Measurements from ENCODE around the gene GNPNAT1. TPM values are rescaled to one million over a fixed set of nuclear protein-coding genes. Genes with fewer than 3 reads are reported as not detected.

The GNPNAT1 gene
- total and polyA plus RNA-seq, 2 donors (not counting 1 experiment from before 2014, with no cell fraction given) = 2.1 to 7.8 TPM

DNA sequence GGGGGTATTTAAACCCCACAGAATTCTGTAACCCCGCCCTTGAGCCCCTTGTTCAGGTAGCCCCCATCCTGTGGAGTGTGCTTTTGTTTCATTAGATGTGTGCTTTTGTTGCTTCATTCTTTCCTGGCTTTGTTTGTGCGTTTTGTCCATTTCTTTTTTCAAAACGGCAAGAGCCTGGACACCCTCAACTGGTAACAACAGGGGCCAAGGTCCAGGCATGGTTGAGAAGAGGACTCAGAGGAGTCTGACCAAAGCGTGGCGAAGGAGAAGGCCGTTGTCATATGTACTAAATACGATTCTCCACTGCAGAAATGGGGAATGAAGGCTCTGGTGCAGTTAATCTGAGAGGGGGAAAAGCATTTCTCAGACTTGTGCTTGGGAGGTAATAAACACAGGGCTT is 46.0 kb upstream of the GNPNAT1 start:
- Histone ChIP-seq H3K4me3 (ENCODE audit: control extremely low read depth in 1 of 5, extremely low read depth in 1 of 5, insufficient read depth in 1 of 5, low read depth in 2 of 5, low read length in 4 of 5) (no peak overlapping the region), H3K4me1 (ENCODE audit: control insufficient read depth in 2 of 2, insufficient read depth in 2 of 2, low read length in 2 of 2) (no peaks in the 10 kb centered on the region), H3K9me3 (ENCODE audit: control extremely low read depth in 1 of 3, control insufficient read depth in 2 of 3, insufficient read depth in 1 of 3, low read length in 2 of 3) (no peaks in the 10 kb centered on the region), H3K27me3 (replicated peaks in 1 of 4; ENCODE audit: control extremely low read depth in 1 of 4, control insufficient read depth in 3 of 4, insufficient read depth in 4 of 4, low read length in 3 of 4) (no peaks in the 10 kb centered on the region), H3K4me2 (replicated peaks; ENCODE audit: low read depth, low read length, poor library complexity, severe bottlenecking) (no peak overlapping the region), H3K79me2 (ENCODE audit: control insufficient read depth, insufficient read depth, low read length) (no peaks in the 10 kb centered on the region), H3K27ac (ENCODE audit: low read length in 2 of 2) (no peak overlapping the region), H4K20me1 (ENCODE audit: control insufficient read depth, insufficient read depth, low read length, poor library complexity, severe bottlenecking) (no peaks in the 10 kb centered on the region), H3K36me3 (replicated peaks in 1 of 2; ENCODE audit: control extremely low read depth in 1 of 2, control insufficient read depth in 1 of 2, extremely low read depth in 1 of 2, insufficient read depth in 2 of 2, low read length in 1 of 2) (no peaks in the 10 kb centered on the region), H2AFZ (ENCODE audit: insufficient read depth, low read depth, low read length, poor library complexity, severe bottlenecking) (no peak overlapping the region), H3K9ac (ENCODE audit: low read length) (no peak overlapping the region)
- TF ChIP-seq CTCF (IDR thresholded peaks at IDR 0.05) (no peak), EZH2 (IDR thresholded peaks at IDR 0.05; ENCODE audit: borderline replicate concordance, insufficient read depth, low read depth, low read length, poor library complexity, severe bottlenecking) (no peak)
- H3K4me1 Mint-ChIP-seq = peaks cover 3% of the 10 kb centered on the region
- 95% methylated on average over 5 of the region's 7 CpGs for WGBS (ENCODE audit: insufficient coverage)
- no peak for ATAC-seq (ENCODE audit: low read depth)
- POLR2A ChIA-PET = no interaction called here
- CTCF ChIA-PET = interaction anchor here (1.2 kb wide), 1 partner anchor 11 kb away, joined by 3 read pairs; no protein-coding TSS in a partner anchor
- intact Hi-C loops (cut with micrococcal nuclease) = no loop called here
- H3K27me3 Mint-ChIP-seq = peaks cover 2% of the 10 kb centered on the region
- no peak overlapping the region for H3K27ac Mint-ChIP-seq
- no peak overlapping the region for H3K4me3 Mint-ChIP-seq
- H3K9me3 Mint-ChIP-seq (ENCODE audit: insufficient read depth) = no peaks in the 10 kb centered on the region
- DNase-seq = no peak

GRCh38 chr14:52836063-52836462 is 44.7 kb upstream of the GNPNAT1 start:
- Histone ChIP-seq H3K9me3 (ENCODE audit: control extremely low read depth in 1 of 3, control insufficient read depth in 2 of 3, insufficient read depth in 1 of 3, low read length in 2 of 3) (no peaks in the 10 kb centered on the region), H3K27me3 (replicated peaks in 1 of 4; ENCODE audit: control extremely low read depth in 1 of 4, control insufficient read depth in 3 of 4, insufficient read depth in 4 of 4, low read length in 3 of 4) (no peaks in the 10 kb centered on the region), H3K27ac (ENCODE audit: low read length in 2 of 2) (no peak overlapping the region), H3K4me1 (ENCODE audit: control insufficient read depth in 2 of 2, insufficient read depth in 2 of 2, low read length in 2 of 2) (no peaks in the 10 kb centered on the region), H3K9ac (ENCODE audit: low read length) (no peak overlapping the region), H3K79me2 (ENCODE audit: control insufficient read depth, insufficient read depth, low read length) (no peaks in the 10 kb centered on the region), H3K4me2 (replicated peaks; ENCODE audit: low read depth, low read length, poor library complexity, severe bottlenecking) (no peak overlapping the region), H3K4me3 (ENCODE audit: control extremely low read depth in 1 of 5, extremely low read depth in 1 of 5, insufficient read depth in 1 of 5, low read depth in 2 of 5, low read length in 4 of 5) (no peak overlapping the region), H2AFZ (ENCODE audit: insufficient read depth, low read depth, low read length, poor library complexity, severe bottlenecking) (no peak overlapping the region), H3K36me3 (replicated peaks in 1 of 2; ENCODE audit: control extremely low read depth in 1 of 2, control insufficient read depth in 1 of 2, extremely low read depth in 1 of 2, insufficient read depth in 2 of 2, low read length in 1 of 2) (no peaks in the 10 kb centered on the region), H4K20me1 (ENCODE audit: control insufficient read depth, insufficient read depth, low read length, poor library complexity, severe bottlenecking) (no peaks in the 10 kb centered on the region)
- Mint-ChIP-seq H3K27me3 (peaks cover 5% of the 10 kb centered on the region), H3K4me3 (no peak overlapping the region), H3K9me3 (ENCODE audit: insufficient read depth) (no peaks in the 10 kb centered on the region), H3K4me1 (peaks cover 3% of the 10 kb centered on the region), H3K27ac (no peak overlapping the region)
- TF ChIP-seq EZH2 (IDR thresholded peaks at IDR 0.05; ENCODE audit: borderline replicate concordance, insufficient read depth, low read depth, low read length, poor library complexity, severe bottlenecking) (no peak), CTCF (IDR thresholded peaks at IDR 0.05) (no peak)
- CTCF ChIA-PET = interaction anchor here (1.2 kb wide), 1 partner anchor 10 kb away, joined by 3 read pairs; no protein-coding TSS in a partner anchor
- POLR2A ChIA-PET = no interaction called here
- intact Hi-C loops (cut with micrococcal nuclease) = no loop called here
- ATAC-seq (ENCODE audit: low read depth) (no peak), DNase-seq (no peak)
- WGBS (ENCODE audit: insufficient coverage) = 92% methylated on average over 6 of the region's 9 CpGs

Data from B cell (primary cell).